H9 (cell line): ENCODE measurements around the gene ARHGAP26. TPM values are rescaled to one million over a fixed set of nuclear protein-coding genes. Genes with fewer than 3 reads are reported as not detected.
"Not testable (repeated sequence)": the region's sequence is repeated elsewhere in the genome, so short reads cannot be mapped to it uniquely, and the experiment has no call there.

Source experiments
- DNase-seq: peaks from one replicate; pipeline ENCODE4 v3.0.0-alpha.2; 2017
- H2AFZ ChIP-seq: one replicate; pipeline ENCODE4 v1.6.1; 2013; ENCODE audit warnings: mild to moderate bottlenecking, low read length, control low read depth, moderate library complexity
- H2AK5ac ChIP-seq: 2 replicates; pipeline ENCODE4 v1.6.1; 2013; ENCODE audit warnings: low read length, control low read depth, mixed read lengths; ENCODE audit not compliant: insufficient read length
- H2BK120ac ChIP-seq: one replicate; pipeline ENCODE4 v1.6.1; 2013; ENCODE audit warnings: low read depth, mild to moderate bottlenecking, low read length, control low read depth, inconsistent platforms; ENCODE audit not compliant: poor library complexity, severe bottlenecking
- H2BK12ac ChIP-seq: 2 replicates; pipeline ENCODE4 v1.6.1; 2013; ENCODE audit warnings: low read length, control low read depth, mixed read lengths, low read depth; ENCODE audit not compliant: insufficient read length
- H2BK15ac ChIP-seq: 2 replicates; pipeline ENCODE4 v1.6.1; 2013; ENCODE audit warnings: low read depth, low read length, control low read depth
- H2BK20ac ChIP-seq: one replicate; pipeline ENCODE4 v1.6.1; 2013; ENCODE audit warnings: low read depth, mild to moderate bottlenecking, low read length, control low read depth, inconsistent platforms; ENCODE audit not compliant: poor library complexity, severe bottlenecking
- H2BK5ac ChIP-seq: 2 replicates; pipeline ENCODE4 v1.6.1; 2013; ENCODE audit warnings: low read length, control low read depth, mixed read lengths; ENCODE audit not compliant: insufficient read length
- H3K14ac ChIP-seq: 2 replicates; pipeline ENCODE4 v1.6.1; 2013; ENCODE audit warnings: low read length, control low read depth; ENCODE audit not compliant: insufficient read depth
- H3K18ac ChIP-seq: 2 replicates; pipeline ENCODE4 v1.6.1; 2013; ENCODE audit warnings: low read depth, mild to moderate bottlenecking, mixed read lengths, low read length, control low read depth; ENCODE audit not compliant: insufficient read length
- H3K23ac ChIP-seq: 2 replicates; pipeline ENCODE4 v1.6.1; 2013; ENCODE audit warnings: low read length, control low read depth, mixed read lengths, low read depth; ENCODE audit not compliant: insufficient read length
- H3K23me2 ChIP-seq: 2 replicates; pipeline ENCODE4 v1.6.1; 2013; ENCODE audit warnings: low read depth, mild to moderate bottlenecking, mixed read lengths, low read length, control low read depth; ENCODE audit not compliant: insufficient read length, poor library complexity, severe bottlenecking
- H3K27ac ChIP-seq: 2 replicates; pipeline ENCODE4 v1.5.1; 2013; ENCODE audit warnings: low read length, control low read depth, mixed read lengths, low read depth; ENCODE audit not compliant: insufficient read length
- H3K27me3 ChIP-seq: 2 replicates; pipeline ENCODE4 v1.6.1; 2013; ENCODE audit warnings: low read length, control low read depth, inconsistent platforms; ENCODE audit not compliant: insufficient read depth
- H3K4ac ChIP-seq: 2 replicates; pipeline ENCODE4 v1.6.1; 2013; ENCODE audit warnings: low read depth, mild to moderate bottlenecking, control low read depth, inconsistent platforms, low read length, moderate library complexity
- H3K4me1 ChIP-seq: 2 replicates; pipeline ENCODE4 v1.6.1; 2013; ENCODE audit warnings: low read length, control low read depth, inconsistent platforms; ENCODE audit not compliant: insufficient read depth
- H3K4me2 ChIP-seq: 2 replicates; pipeline ENCODE4 v1.6.1; 2013; ENCODE audit warnings: low read length, control low read depth, mixed read lengths; ENCODE audit not compliant: insufficient read length, insufficient read depth
- H3K56ac ChIP-seq: 2 replicates; pipeline ENCODE4 v1.6.1; 2013; ENCODE audit warnings: low read depth, mild to moderate bottlenecking, mixed read lengths, low read length, control low read depth; ENCODE audit not compliant: insufficient read length
- H3K79me1 ChIP-seq: 2 replicates; pipeline ENCODE4 v1.6.1; 2013; ENCODE audit warnings: low read depth, mild to moderate bottlenecking, moderate library complexity, low read length, control low read depth, inconsistent platforms; ENCODE audit not compliant: insufficient read depth, poor library complexity, severe bottlenecking
- H3K79me2 ChIP-seq: 2 replicates; pipeline ENCODE4 v1.6.1; 2013; ENCODE audit warnings: low read length, control low read depth, inconsistent platforms; ENCODE audit not compliant: insufficient read depth
- H3K9ac ChIP-seq: 2 replicates; pipeline ENCODE4 v1.6.1; 2013; ENCODE audit warnings: low read length, control low read depth, mixed read lengths; ENCODE audit not compliant: insufficient read length; ENCODE audit errors: extremely low read depth
- H3K9me3 ChIP-seq: one replicate; pipeline ENCODE4 v1.6.1; 2013; ENCODE audit warnings: low read depth, low read length, inconsistent platforms; ENCODE audit not compliant: control insufficient read depth
- H3T11ph ChIP-seq: one replicate; pipeline ENCODE4 v1.6.1; 2013; ENCODE audit warnings: mild to moderate bottlenecking, low read length, control low read depth, inconsistent platforms
- H4K20me1 ChIP-seq: one replicate; pipeline ENCODE4 v1.6.1; 2013; ENCODE audit not compliant: control insufficient read depth, insufficient read length, insufficient read depth
- H4K5ac ChIP-seq: 2 replicates; pipeline ENCODE4 v1.6.1; 2013; ENCODE audit warnings: low read depth, mild to moderate bottlenecking, mixed read lengths, low read length, control low read depth; ENCODE audit not compliant: insufficient read length
- H4K8ac ChIP-seq: replicated peaks from 2 replicates; pipeline ENCODE4 v1.6.1; 2013; ENCODE audit warnings: low read length, control low read depth, mixed read lengths, low read depth; ENCODE audit not compliant: insufficient read length
- H4K91ac ChIP-seq: 2 replicates; pipeline ENCODE4 v1.6.1; 2013; ENCODE audit warnings: low read depth, mild to moderate bottlenecking, moderate library complexity, mixed read lengths, low read length, control low read depth; ENCODE audit not compliant: insufficient read length
- H3K27ac Mint-ChIP-seq, 3 experiments: 2 replicates in 2 of 3; 3 replicates in 1 of 3; pipeline ENCODE4 v1.8.0; 2020 to 2021; ENCODE audit warnings: mixed read lengths in 3 of 3, mild to moderate bottlenecking in 1 of 3, moderate library complexity in 1 of 3
- H3K27me3 Mint-ChIP-seq: 2 replicates; pipeline ENCODE4 v1.8.0; 2021; ENCODE audit warnings: low read depth, mild to moderate bottlenecking, moderate library complexity, mixed read lengths
- H3K36me3 Mint-ChIP-seq, 3 experiments: 2 replicates in 2 of 3; 3 replicates in 1 of 3; pipeline ENCODE4 v1.8.0; 2020 to 2021; ENCODE audit warnings: low read depth in 3 of 3, mixed read lengths in 3 of 3; ENCODE audit not compliant: insufficient read depth in 1 of 3
- H3K4me1 Mint-ChIP-seq, 2 experiments: 2 replicates each; pipeline ENCODE4 v1.8.0; 2020; ENCODE audit warnings: mixed read lengths in 2 of 2
- H3K4me3 Mint-ChIP-seq, 2 experiments: 2 replicates in 1 of 2; 3 replicates in 1 of 2; pipeline ENCODE4 v1.8.0; 2020 to 2021; ENCODE audit warnings: mild to moderate bottlenecking in 2 of 2, mixed read lengths in 2 of 2, moderate library complexity in 1 of 2
- H3K9me3 Mint-ChIP-seq, 2 experiments: 2 replicates in 1 of 2; 3 replicates in 1 of 2; pipeline ENCODE4 v1.8.0; 2020; ENCODE audit warnings: mild to moderate bottlenecking in 2 of 2, mixed read lengths in 2 of 2, moderate library complexity in 1 of 2
- WGBS: extraction: QIAGEN DNeasy Blood & Tissue Kit; methylation state at CpG from one replicate; pipeline ENCODE4 v1.1.7; 2013; ENCODE audit warnings: missing lambda C conversion rate, low lambda C conversion rate, mixed read lengths; ENCODE audit not compliant: insufficient read length; ENCODE audit errors: extremely low coverage; 5-methylcytosine and 5-hydroxymethylcytosine counted together
- total RNA-seq: library from RNA; stranded (reverse); gene quantifications from 2 replicates; pipeline ENCODE4 v1.2.1, GENCODE V29; 2021

The ARHGAP26 gene
- total RNA-seq, 1 experiment from 2014 or later = 13.8 TPM

DNA sequence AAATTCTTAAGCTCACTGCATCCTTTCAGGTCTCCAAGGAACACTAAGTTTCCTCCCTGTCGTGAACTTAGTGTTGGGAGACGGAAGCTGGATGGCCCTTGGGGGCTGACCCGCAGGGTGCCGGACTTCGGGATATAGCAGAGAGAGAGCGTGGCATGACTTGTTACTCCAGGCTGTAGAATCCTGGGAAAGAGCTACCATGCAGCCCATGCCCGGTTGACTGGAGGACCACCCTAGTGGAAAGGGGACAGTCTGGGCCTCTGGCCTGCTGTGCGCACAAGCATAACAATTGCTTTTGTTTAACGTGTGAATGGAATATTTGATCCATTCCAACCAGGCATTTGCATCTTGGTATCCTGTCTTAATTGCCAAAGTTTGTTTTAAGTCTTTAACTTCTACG is 319.9 kb downstream of the ARHGAP26 start:
- H3K23me2 ChIP-seq, H2AFZ ChIP-seq, H3K4me3 Mint-ChIP-seq, H4K8ac ChIP-seq, H2AK5ac ChIP-seq, H2BK12ac ChIP-seq, H3K79me1 ChIP-seq, H4K91ac ChIP-seq, H3K79me2 ChIP-seq, H3K23ac ChIP-seq, H2BK120ac ChIP-seq, H3K27ac ChIP-seq, H3T11ph ChIP-seq, H3K9me3 Mint-ChIP-seq, H4K20me1 ChIP-seq, H3K14ac ChIP-seq, H3K4ac ChIP-seq, H2BK5ac ChIP-seq, H3K56ac ChIP-seq, H2BK20ac ChIP-seq, H3K4me1 ChIP-seq, H2BK15ac ChIP-seq, DNase-seq, H3K27me3 Mint-ChIP-seq, H3K9ac ChIP-seq, H3K4me2 ChIP-seq, H3K9me3 ChIP-seq, H3K18ac ChIP-seq, H3K27me3 ChIP-seq, H4K5ac ChIP-seq: not testable (repeated sequence)
- Mint-ChIP-seq H3K4me1 (peaks cover 57 to 59% of the 10 kb centered on the region in 2 experiments), H3K36me3 (peaks cover 4 to 10% (median 7%) of the 10 kb centered on the region in 3 experiments; a peak in 6 of 7 replicates), H3K27ac (peak overlapping the region in 2 of 3 experiments; percentile 38 to 62; a peak in 4 of 7 replicates)
- no CpG with 5 or more reads among the region's 10 CpGs for WGBS

DNA sequence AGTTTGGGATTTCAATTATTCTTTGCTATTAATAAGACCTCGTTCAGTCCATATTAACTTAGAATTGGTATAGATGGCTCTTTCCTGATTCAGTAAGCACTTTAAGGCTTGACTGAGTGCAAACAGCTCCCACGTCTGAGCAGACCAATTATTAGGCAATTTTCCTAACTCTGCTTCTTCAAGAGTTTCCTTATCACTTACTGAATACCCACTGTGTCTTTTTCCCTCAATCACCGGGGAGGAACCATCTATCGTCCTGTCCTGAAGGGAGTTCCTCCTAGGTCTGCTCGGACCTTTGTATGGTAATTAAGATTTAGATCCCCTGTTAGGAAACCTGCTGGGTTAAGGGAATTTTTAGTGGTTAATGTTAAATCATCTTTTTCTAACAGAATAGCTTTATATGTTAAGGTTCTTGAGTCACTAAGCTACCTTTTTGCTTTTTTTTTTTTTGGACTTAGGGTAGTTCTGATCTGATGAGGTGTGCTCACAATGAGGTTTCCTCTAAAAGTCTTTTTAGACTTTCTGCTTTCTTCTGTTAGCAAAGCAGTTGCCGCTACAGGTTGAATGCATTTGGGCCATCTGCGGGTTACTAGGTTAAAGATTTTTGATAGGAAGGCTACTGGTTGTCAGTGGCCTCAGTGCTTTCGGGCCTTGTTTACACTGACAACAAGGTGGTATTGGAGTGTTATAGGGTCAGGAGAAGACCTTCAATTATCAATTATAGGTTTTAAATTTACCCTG is 322.7 kb downstream of the ARHGAP26 start:
- not testable (repeated sequence) for H3K4me2 ChIP-seq, H3K27me3 Mint-ChIP-seq, H3K9me3 Mint-ChIP-seq, H3K79me1 ChIP-seq, H4K5ac ChIP-seq, H2BK5ac ChIP-seq, H3K27ac ChIP-seq, H3K56ac ChIP-seq, H3K23ac ChIP-seq, H2BK20ac ChIP-seq, H2BK12ac ChIP-seq, H3K18ac ChIP-seq, H4K8ac ChIP-seq, H2BK15ac ChIP-seq, H4K20me1 ChIP-seq, H3K27me3 ChIP-seq, H2AK5ac ChIP-seq, H3K9ac ChIP-seq, DNase-seq, H3K23me2 ChIP-seq, H3K4ac ChIP-seq, H4K91ac ChIP-seq, H3K14ac ChIP-seq, H3K9me3 ChIP-seq, H2AFZ ChIP-seq, H3K4me1 ChIP-seq, H3T11ph ChIP-seq, H3K79me2 ChIP-seq, H2BK120ac ChIP-seq
- H3K36me3 Mint-ChIP-seq = peaks cover 5 to 13% (median 9%) of the 10 kb centered on the region in 3 experiments; a peak in 6 of 7 replicates
- H3K4me1 Mint-ChIP-seq = peaks cover 55 to 56% of the 10 kb centered on the region in 2 experiments
- peak overlapping the region in 1 of 2 experiments; percentile 48; a peak in 3 of 5 replicates for H3K4me3 Mint-ChIP-seq
- no CpG with 5 or more reads among the region's 8 CpGs for WGBS
- peak overlapping the region; percentile 39 to 81 (median 75); a peak in 2 of 7 replicates for H3K27ac Mint-ChIP-seq
